Activated CD8-positive, alpha-beta T cell treated with anti-CD3 and anti-CD28 coated beads, Interleukin-2, amount 10 ng/mL, durations not matched to agents 7 days and 5 days (primary cell): Measurements from ENCODE around the gene SYDE2. TPM values are rescaled to one million over a fixed set of nuclear protein-coding genes. Genes with fewer than 3 reads are reported as not detected.
"Not testable (repeated sequence)": the region's sequence is repeated elsewhere in the genome, so short reads cannot be mapped to it uniquely, and the experiment has no call there.

ENCODE experiments used
- ATAC-seq: fragments of 150-1000 bp; cut with Tn5 transposase; one replicate; pipeline ENCODE4 v1.10.0; 2021; ENCODE audit warnings: moderate library complexity
- CTCF ChIA-PET: fragments of 350-600 bp; sonication (Branson Sonifier 250); formaldehyde crosslinking; loops from one replicate; lab custom pipeline; 2021; ENCODE audit warnings: antibody characterized with exemption; lab: Charles Lee
- POLR2A ChIA-PET: fragments of 350-600 bp; sonication (Branson Sonifier 250); formaldehyde crosslinking; loops from one replicate; lab custom pipeline; 2021; ENCODE audit warnings: antibody characterized with exemption; lab: Charles Lee
- DNase-seq: peaks from one replicate; pipeline ENCODE4 v3.0.0-alpha.2; 2020
- H3K27ac Mint-ChIP-seq: one replicate; pipeline ENCODE4 v1.8.0; 2021; ENCODE audit warnings: mild to moderate bottlenecking, mixed read lengths
- H3K27me3 Mint-ChIP-seq: one replicate; pipeline ENCODE4 v1.8.0; 2021; ENCODE audit warnings: low read depth, mixed read lengths
- H3K36me3 Mint-ChIP-seq: one replicate; pipeline ENCODE4 v1.8.0; 2021; ENCODE audit warnings: low read depth, mixed read lengths
- H3K4me1 Mint-ChIP-seq: one replicate; pipeline ENCODE4 v1.8.0; 2021; ENCODE audit warnings: low read depth, mixed read lengths
- H3K4me3 Mint-ChIP-seq: one replicate; pipeline ENCODE4 v1.8.0; 2021; ENCODE audit warnings: mild to moderate bottlenecking, mixed read lengths
- H3K9me3 Mint-ChIP-seq: one replicate; pipeline ENCODE4 v1.8.0; 2022; ENCODE audit warnings: mixed read lengths; ENCODE audit not compliant: insufficient read depth
- total RNA-seq, 2 experiments: library from RNA; stranded (reverse); gene quantifications; one replicate each; pipeline ENCODE4 v1.2.3, GENCODE V29; 2021

The SYDE2 gene
- total RNA-seq, 2 experiments from 2014 or later = 1.9 to 2.6 TPM

DNA sequence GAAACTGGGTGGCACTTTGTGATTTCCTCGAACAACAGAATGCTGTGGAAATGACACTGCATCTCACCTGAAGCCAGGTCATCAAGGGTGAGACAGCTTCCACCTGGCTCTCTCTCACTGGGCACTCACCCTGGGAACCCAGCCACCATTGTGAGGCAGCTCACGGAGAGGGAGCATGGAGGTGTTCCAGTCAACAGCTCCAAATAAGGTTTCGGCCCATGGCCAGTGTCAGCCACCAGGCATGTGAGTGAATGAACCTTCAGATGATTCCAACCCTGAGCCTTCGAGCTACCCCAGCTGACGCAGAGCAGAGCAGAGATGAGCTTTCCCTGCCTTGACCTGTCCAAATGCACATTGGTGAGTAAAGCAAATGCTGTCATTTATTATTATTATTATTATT, 58.1 kb downstream of the SYDE2 start:
- Mint-ChIP-seq H3K4me3 (no peak overlapping the region), H3K9me3 (no peaks in the 10 kb centered on the region), H3K4me1 (peaks cover 13% of the 10 kb centered on the region), H3K27ac (no peak overlapping the region), H3K36me3 (no peaks in the 10 kb centered on the region), H3K27me3 (peaks cover 6% of the 10 kb centered on the region)
- CTCF ChIA-PET = interaction anchor here (0.8 to 1.0 kb wide), 3 partner anchors 9 to 112 kb away, joined by 4 read pairs; no protein-coding TSS in a partner anchor
- DNase-seq (no peak), ATAC-seq (no peak)
- POLR2A ChIA-PET = no interaction called here

- POLR2A ChIA-PET, H3K4me1 Mint-ChIP-seq, H3K9me3 Mint-ChIP-seq, ATAC-seq, H3K4me3 Mint-ChIP-seq, H3K27ac Mint-ChIP-seq, H3K27me3 Mint-ChIP-seq, H3K36me3 Mint-ChIP-seq, DNase-seq: not testable (repeated sequence)
- CTCF ChIA-PET = interaction anchor here (1.5 to 2.2 kb wide), 2 partner anchors 110 to 116 kb away, joined by 4 to 7 read pairs; no protein-coding TSS in a partner anchor
Observed at GRCh38 chr1:85138439-85138838, 62.4 kb downstream of the SYDE2 start.

DNA sequence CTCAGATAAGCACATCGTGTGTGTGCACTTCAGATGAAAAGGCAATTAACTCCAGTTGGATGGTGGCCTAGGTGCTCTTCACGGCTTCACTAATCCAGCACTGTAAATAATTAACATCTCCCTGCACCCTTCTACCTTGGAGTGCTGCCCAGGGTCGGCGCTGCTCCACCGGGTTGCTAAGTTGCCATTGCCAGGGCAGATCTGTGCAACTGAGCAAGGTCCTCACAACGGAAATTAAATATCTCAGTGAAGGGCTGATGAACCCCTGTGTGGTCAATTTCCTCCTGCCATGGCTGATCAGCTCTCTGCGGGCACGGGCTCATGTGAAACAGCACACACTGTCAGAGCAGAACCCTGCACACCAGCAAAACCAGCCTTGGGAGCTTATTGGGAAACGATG, 63.2 kb downstream of the SYDE2 start:
- H3K27ac Mint-ChIP-seq = no peak overlapping the region
- no peaks in the 10 kb centered on the region for H3K9me3 Mint-ChIP-seq
- no peak overlapping the region for H3K4me3 Mint-ChIP-seq
- no peak for DNase-seq
- H3K27me3 Mint-ChIP-seq = peaks cover 4% of the 10 kb centered on the region
- POLR2A ChIA-PET = no interaction called here
- ATAC-seq = no peak
- no peaks in the 10 kb centered on the region for H3K36me3 Mint-ChIP-seq
- peaks cover 7% of the 10 kb centered on the region for H3K4me1 Mint-ChIP-seq
- CTCF ChIA-PET = no interaction called here

DNA sequence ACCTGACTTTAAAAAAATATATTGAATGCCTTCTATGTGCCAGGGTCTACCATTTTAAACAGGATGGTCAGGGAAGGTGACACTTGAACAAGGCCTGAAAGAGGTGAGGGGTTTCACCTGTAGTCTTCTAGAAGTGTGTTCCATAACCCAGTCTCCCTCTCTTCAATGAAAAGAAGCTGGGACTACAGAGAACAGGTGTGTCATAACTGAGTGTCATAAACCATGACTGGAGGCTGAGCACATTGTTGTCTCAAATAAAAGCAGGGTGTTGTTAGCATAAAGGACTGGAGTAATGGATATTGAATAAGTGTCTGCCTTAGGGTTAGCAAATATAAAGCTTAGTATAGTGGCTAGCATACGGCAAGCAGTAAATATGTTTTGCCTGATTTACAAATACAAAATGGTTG, 65.4 kb downstream of the SYDE2 start:
- peaks cover 6% of the 10 kb centered on the region for H3K4me1 Mint-ChIP-seq
- DNase-seq (no peak), ATAC-seq (no peak)
- no peak overlapping the region for H3K4me3 Mint-ChIP-seq
- POLR2A ChIA-PET = no interaction called here
- H3K27me3 Mint-ChIP-seq = peaks cover 4% of the 10 kb centered on the region
- no peaks in the 10 kb centered on the region for H3K36me3 Mint-ChIP-seq
- CTCF ChIA-PET = no interaction called here
- H3K9me3 Mint-ChIP-seq = no peaks in the 10 kb centered on the region
- no peak overlapping the region for H3K27ac Mint-ChIP-seq

- Mint-ChIP-seq H3K27ac (no peak overlapping the region), H3K27me3 (peaks cover 4% of the 10 kb centered on the region), H3K4me1 (peaks cover under 1% of the 10 kb centered on the region), H3K4me3 (no peak overlapping the region), H3K9me3 (no peaks in the 10 kb centered on the region), H3K36me3 (no peaks in the 10 kb centered on the region)
- no peak for DNase-seq
- no peak for ATAC-seq
- POLR2A ChIA-PET = no interaction called here
- CTCF ChIA-PET = interaction anchor here (1.1 kb wide), 1 partner anchor 8 kb away, joined by 4 read pairs; no protein-coding TSS in a partner anchor
Observed at GRCh38 chr1:85134583-85135391, 66.0 kb downstream of the SYDE2 start.

GRCh38 chr1:85133565-85134159, 67.2 kb downstream of the SYDE2 start:
- POLR2A ChIA-PET = no interaction called here
- Mint-ChIP-seq H3K36me3 (no peaks in the 10 kb centered on the region), H3K4me3 (no peak overlapping the region), H3K27ac (no peak overlapping the region), H3K4me1 (no peaks in the 10 kb centered on the region), H3K27me3 (peaks cover 6% of the 10 kb centered on the region), H3K9me3 (no peaks in the 10 kb centered on the region)
- no peak for DNase-seq
- CTCF ChIA-PET = interaction anchor here (1.1 to 1.2 kb wide), 3 partner anchors 9 to 116 kb away, joined by 3 to 4 read pairs (median 3); no protein-coding TSS in a partner anchor
- ATAC-seq = no peak

GRCh38 chr1:85132078-85132720, 68.6 kb downstream of the SYDE2 start:
- no peaks in the 10 kb centered on the region for H3K4me1 Mint-ChIP-seq
- H3K27me3 Mint-ChIP-seq = peaks cover 6% of the 10 kb centered on the region
- no peak for ATAC-seq
- no peak for DNase-seq
- ChIA-PET POLR2A (no interaction called here), CTCF (interaction anchor here (1.4 kb wide), 1 partner anchor 187 kb away, joined by 4 read pairs; no protein-coding TSS in a partner anchor)
- no peak overlapping the region for H3K4me3 Mint-ChIP-seq
- no peak overlapping the region for H3K27ac Mint-ChIP-seq
- no peaks in the 10 kb centered on the region for H3K9me3 Mint-ChIP-seq
- no peaks in the 10 kb centered on the region for H3K36me3 Mint-ChIP-seq

DNA sequence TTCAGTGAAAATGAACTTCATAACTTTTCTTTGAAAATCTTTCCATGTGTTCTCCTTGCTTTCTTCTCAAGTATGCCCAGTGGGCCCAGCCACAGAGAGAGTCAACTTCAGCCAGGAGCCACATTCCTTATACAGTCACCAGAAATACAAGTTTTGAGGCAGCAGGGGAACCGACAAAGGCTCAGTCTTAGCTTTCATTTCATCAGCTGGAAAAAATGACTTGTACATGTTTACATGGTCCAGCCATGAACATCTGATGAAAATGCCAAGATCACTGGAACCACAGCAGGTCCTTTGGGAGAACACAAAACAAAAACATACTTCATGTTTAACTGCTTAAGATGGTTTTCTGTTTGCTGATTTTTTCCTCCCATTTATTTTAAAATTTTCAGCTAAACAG, 72.5 kb downstream of the SYDE2 start:
- no peaks in the 10 kb centered on the region for H3K36me3 Mint-ChIP-seq
- peaks cover 16% of the 10 kb centered on the region for H3K27me3 Mint-ChIP-seq
- POLR2A ChIA-PET = no interaction called here
- no peaks in the 10 kb centered on the region for H3K9me3 Mint-ChIP-seq
- H3K4me3 Mint-ChIP-seq = no peak overlapping the region
- H3K27ac Mint-ChIP-seq = no peak overlapping the region
- no peaks in the 10 kb centered on the region for H3K4me1 Mint-ChIP-seq
- CTCF ChIA-PET = interaction anchor here (0.7 to 1.5 kb wide), 2 partner anchors 15 to 19 kb away, joined by 4 to 5 read pairs; no protein-coding TSS in a partner anchor
- DNase-seq (no peak), ATAC-seq (no peak)

DNA sequence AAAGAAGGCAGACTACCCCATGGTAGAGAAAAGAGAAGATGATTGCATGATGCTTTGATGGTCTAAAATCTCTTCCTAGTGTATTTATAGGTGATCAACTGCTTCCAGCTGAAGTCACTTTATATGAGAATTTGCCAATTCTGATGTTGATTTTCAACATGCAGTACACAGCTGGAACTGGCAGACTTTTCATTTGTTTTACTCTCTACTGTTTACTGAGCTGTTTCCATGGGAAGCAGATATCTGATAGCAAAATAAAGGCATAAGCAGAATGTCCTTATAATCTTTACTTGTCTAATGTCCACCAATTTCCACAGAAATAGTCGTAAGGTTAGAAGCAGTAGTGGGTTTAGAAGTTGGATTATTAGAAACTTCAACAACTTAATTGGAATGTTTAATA, 74.9 kb downstream of the SYDE2 start:
- no peak overlapping the region for H3K4me3 Mint-ChIP-seq
- no peaks in the 10 kb centered on the region for H3K4me1 Mint-ChIP-seq
- no peak for ATAC-seq
- H3K27me3 Mint-ChIP-seq = peaks cover 16% of the 10 kb centered on the region
- no peak for DNase-seq
- H3K36me3 Mint-ChIP-seq = no peaks in the 10 kb centered on the region
- H3K27ac Mint-ChIP-seq = no peak overlapping the region
- H3K9me3 Mint-ChIP-seq = no peaks in the 10 kb centered on the region
- ChIA-PET POLR2A (no interaction called here), CTCF (interaction anchor here (0.7 to 1.2 kb wide), 3 partner anchors 105 to 181 kb away, joined by 3 to 4 read pairs (median 3); partner anchors contain the start of gene C1orf52)

DNA sequence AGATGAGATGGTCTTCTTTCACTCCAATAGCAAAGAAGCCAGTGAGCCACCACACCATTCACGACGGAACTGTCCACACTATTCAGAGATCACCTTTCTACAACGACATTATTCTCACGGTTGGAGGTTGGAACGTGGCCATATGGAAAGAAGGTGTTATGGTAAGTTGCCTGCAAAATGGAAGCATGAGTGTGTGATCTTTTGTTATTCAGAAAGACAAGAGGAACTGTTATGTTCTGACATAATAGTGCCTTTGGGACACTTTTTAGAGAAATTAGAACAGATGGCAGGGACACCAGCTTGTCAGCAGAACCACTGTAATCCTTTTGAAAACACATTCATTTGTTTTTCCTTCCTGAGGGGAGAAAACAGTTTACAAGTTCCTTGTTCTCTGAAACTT, 76.7 kb downstream of the SYDE2 start:
- no peak for ATAC-seq
- no peaks in the 10 kb centered on the region for H3K9me3 Mint-ChIP-seq
- no peak for DNase-seq
- ChIA-PET CTCF (interaction anchor here (1.2 kb wide), 1 partner anchor 15 kb away, joined by 3 read pairs; no protein-coding TSS in a partner anchor), POLR2A (no interaction called here)
- no peak overlapping the region for H3K4me3 Mint-ChIP-seq
- peaks cover 26% of the 10 kb centered on the region for H3K27me3 Mint-ChIP-seq
- H3K36me3 Mint-ChIP-seq = no peaks in the 10 kb centered on the region
- no peaks in the 10 kb centered on the region for H3K4me1 Mint-ChIP-seq
- no peak overlapping the region for H3K27ac Mint-ChIP-seq

DNA sequence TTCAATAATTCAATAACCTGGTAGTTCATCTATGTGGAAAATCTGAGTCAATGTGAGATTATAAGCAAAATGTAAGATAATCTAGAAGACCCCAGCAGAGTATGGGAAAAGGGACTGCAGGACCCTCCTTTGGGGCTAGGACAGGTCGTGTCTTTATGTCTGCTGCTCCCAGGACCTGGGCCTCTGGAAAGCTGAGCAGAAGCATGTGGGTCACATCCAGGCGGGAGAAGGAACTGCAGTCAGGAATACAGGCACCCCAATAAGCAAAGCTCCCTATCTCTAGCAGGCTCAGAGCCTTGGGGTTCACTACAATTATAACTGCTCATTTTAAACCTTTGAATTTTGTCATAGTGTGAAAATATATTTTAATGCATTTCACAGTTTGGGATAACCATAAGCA, 78.6 kb downstream of the SYDE2 start:
- no peak for DNase-seq
- Mint-ChIP-seq H3K27ac (no peak overlapping the region), H3K36me3 (no peaks in the 10 kb centered on the region), H3K4me3 (no peak overlapping the region), H3K9me3 (no peaks in the 10 kb centered on the region), H3K27me3 (peaks cover 25% of the 10 kb centered on the region), H3K4me1 (no peaks in the 10 kb centered on the region)
- no peak for ATAC-seq
- CTCF ChIA-PET = interaction anchor here (0.8 kb wide), 1 partner anchor 186 kb away, joined by 3 read pairs; no protein-coding TSS in a partner anchor
- POLR2A ChIA-PET = no interaction called here
